ENCODE results near the gene ARHGEF26.

The ARHGEF26 gene

GRCh38 chr3:154188437-154188836, 67.2 kb downstream of the ARHGEF26 start:
- Histone ChIP-seq H2AFZ (ENCODE audit: low read length) (no peak overlapping the region), H3K9ac (ENCODE audit: low read length) (no peak overlapping the region), H3K79me2 (ENCODE audit: insufficient read depth, low read length) (no peaks in the 10 kb centered on the region), H4K20me1 (ENCODE audit: insufficient read depth, low read length) (no peaks in the 10 kb centered on the region), H3F3A (ENCODE audit: insufficient read depth, low read length) (no peaks in the 10 kb centered on the region), H3K9me2 (ENCODE audit: low read depth, low read length) (no peaks in the 10 kb centered on the region), H3K27me3 (ENCODE audit: insufficient read depth, low read length) (no peaks in the 10 kb centered on the region), H3K36me3 (ENCODE audit: insufficient read depth, low read length) (no peaks in the 10 kb centered on the region), H3K4me2 (ENCODE audit: low read length) (no peak overlapping the region), H3K9me3 (ENCODE audit: low read length) (no peaks in the 10 kb centered on the region), H3K4me3 (ENCODE audit: low read depth, low read length, poor library complexity, severe bottlenecking) (no peak overlapping the region), H3K4me1 (ENCODE audit: insufficient read depth, low read length, severe bottlenecking) (no peaks in the 10 kb centered on the region), H3K27ac (ENCODE audit: low read depth, low read length, poor library complexity, severe bottlenecking) (no peak overlapping the region)
- TF ChIP-seq EZH2 (IDR thresholded peaks at IDR 0.05; ENCODE audit: borderline replicate concordance, low read length), result no peak
- TF ChIP-seq, protein P1, sequence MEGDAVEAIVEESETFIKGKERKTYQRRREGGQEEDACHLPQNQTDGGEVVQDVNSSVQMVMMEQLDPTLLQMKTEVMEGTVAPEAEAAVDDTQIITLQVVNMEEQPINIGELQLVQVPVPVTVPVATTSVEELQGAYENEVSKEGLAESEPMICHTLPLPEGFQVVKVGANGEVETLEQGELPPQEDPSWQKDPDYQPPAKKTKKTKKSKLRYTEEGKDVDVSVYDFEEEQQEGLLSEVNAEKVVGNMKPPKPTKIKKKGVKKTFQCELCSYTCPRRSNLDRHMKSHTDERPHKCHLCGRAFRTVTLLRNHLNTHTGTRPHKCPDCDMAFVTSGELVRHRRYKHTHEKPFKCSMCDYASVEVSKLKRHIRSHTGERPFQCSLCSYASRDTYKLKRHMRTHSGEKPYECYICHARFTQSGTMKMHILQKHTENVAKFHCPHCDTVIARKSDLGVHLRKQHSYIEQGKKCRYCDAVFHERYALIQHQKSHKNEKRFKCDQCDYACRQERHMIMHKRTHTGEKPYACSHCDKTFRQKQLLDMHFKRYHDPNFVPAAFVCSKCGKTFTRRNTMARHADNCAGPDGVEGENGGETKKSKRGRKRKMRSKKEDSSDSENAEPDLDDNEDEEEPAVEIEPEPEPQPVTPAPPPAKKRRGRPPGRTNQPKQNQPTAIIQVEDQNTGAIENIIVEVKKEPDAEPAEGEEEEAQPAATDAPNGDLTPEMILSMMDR (IDR thresholded peaks at IDR 0.05; ENCODE audit: low read length), result no peak

- no peaks in the 10 kb centered on the region for H3F3A ChIP-seq (ENCODE audit: insufficient read depth, low read length)
- H3K9me3 ChIP-seq (ENCODE audit: low read length), result no peaks in the 10 kb centered on the region
- no peaks in the 10 kb centered on the region for H3K9me2 ChIP-seq (ENCODE audit: low read depth, low read length)
- TF ChIP-seq, protein P1 (IDR thresholded peaks at IDR 0.05; ENCODE audit: low read length), result no peak
- no peaks in the 10 kb centered on the region for H3K36me3 ChIP-seq (ENCODE audit: insufficient read depth, low read length)
- H4K20me1 ChIP-seq (ENCODE audit: insufficient read depth, low read length), result no peaks in the 10 kb centered on the region
- no peak overlapping the region for H3K4me3 ChIP-seq (ENCODE audit: low read depth, low read length, poor library complexity, severe bottlenecking)
- H2AFZ ChIP-seq (ENCODE audit: low read length), result no peak overlapping the region
- no peaks in the 10 kb centered on the region for H3K4me1 ChIP-seq (ENCODE audit: insufficient read depth, low read length, severe bottlenecking)
- no peak overlapping the region for H3K27ac ChIP-seq (ENCODE audit: low read depth, low read length, poor library complexity, severe bottlenecking)
- no peak overlapping the region for H3K9ac ChIP-seq (ENCODE audit: low read length)
- no peaks in the 10 kb centered on the region for H3K27me3 ChIP-seq (ENCODE audit: insufficient read depth, low read length)
- no peak overlapping the region for H3K4me2 ChIP-seq (ENCODE audit: low read length)
- no peaks in the 10 kb centered on the region for H3K79me2 ChIP-seq (ENCODE audit: insufficient read depth, low read length)
Measured at GRCh38 chr3:154188846-154189245, 67.7 kb downstream of the ARHGEF26 start.

DNA sequence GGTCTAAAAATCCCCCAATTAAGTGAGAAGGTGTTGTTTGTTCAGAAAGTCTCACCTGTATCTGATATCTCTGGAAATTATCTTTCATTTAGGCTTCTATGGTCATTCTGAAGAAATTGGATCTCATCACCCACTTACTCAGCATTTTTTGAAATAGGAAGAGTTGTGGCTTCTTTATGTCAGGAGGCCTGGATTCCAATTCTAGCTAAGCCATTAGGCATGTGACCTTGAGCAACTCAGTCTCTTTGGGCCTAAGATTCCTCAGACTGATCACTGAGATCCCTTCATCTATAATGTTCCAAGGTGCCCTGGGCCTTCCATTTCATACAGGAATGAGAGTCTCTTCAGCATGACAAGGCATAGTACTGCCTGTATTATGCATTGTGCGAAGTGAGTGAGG, 70.3 kb downstream of the ARHGEF26 start:
- Histone ChIP-seq H3F3A (ENCODE audit: insufficient read depth, low read length) (no peaks in the 10 kb centered on the region), H4K20me1 (ENCODE audit: insufficient read depth, low read length) (no peaks in the 10 kb centered on the region), H3K9me2 (ENCODE audit: low read depth, low read length) (no peaks in the 10 kb centered on the region), H3K27me3 (ENCODE audit: insufficient read depth, low read length) (no peaks in the 10 kb centered on the region), H3K36me3 (ENCODE audit: insufficient read depth, low read length) (no peaks in the 10 kb centered on the region), H3K4me1 (ENCODE audit: insufficient read depth, low read length, severe bottlenecking) (no peaks in the 10 kb centered on the region), H3K9me3 (ENCODE audit: low read length) (no peaks in the 10 kb centered on the region), H3K4me3 (ENCODE audit: low read depth, low read length, poor library complexity, severe bottlenecking) (no peak overlapping the region), H3K4me2 (ENCODE audit: low read length) (no peak overlapping the region), H3K9ac (ENCODE audit: low read length) (no peak overlapping the region), H3K27ac (ENCODE audit: low read depth, low read length, poor library complexity, severe bottlenecking) (no peak overlapping the region), H3K79me2 (ENCODE audit: insufficient read depth, low read length) (no peaks in the 10 kb centered on the region), H2AFZ (ENCODE audit: low read length) (no peak overlapping the region)
- no peak for TF ChIP-seq EZH2 (IDR thresholded peaks at IDR 0.05; ENCODE audit: borderline replicate concordance, low read length)
- TF ChIP-seq, protein P1 (IDR thresholded peaks at IDR 0.05; ENCODE audit: low read length), result no peak

Measured in OCI-LY1 (cell line).